Stimulated activated CD8-positive, alpha-beta memory T cell treated with anti-CD3 and anti-CD28 coated beads, Interleukin-7, amount 100 ng/mL, for 1 hour (primary cell): ENCODE data around the gene CPNE4.
"Not testable (repeated sequence)": the region's sequence is repeated elsewhere in the genome, so short reads cannot be mapped to it uniquely, and the experiment has no call there.

ENCODE experiments used
- DNase-seq, 2 donors: peaks; one replicate each; pipeline ENCODE4 v3.0.0-alpha.2; 2020; ENCODE audit warnings: low read depth in 2 of 2

CPNE4 gene

GRCh38 chr3:131960324-131960723, 74.5 kb downstream of the CPNE4 start:
- no peak for DNase-seq

- no peak for DNase-seq
These were observed 76.8 kb downstream of the CPNE4 start for GRCh38 chr3:131957980-131958379.

GRCh38 chr3:131957511-131957910, 77.3 kb downstream of the CPNE4 start:
- no peak for DNase-seq

- DNase-seq: no peak
These were observed 86.0 kb downstream of the CPNE4 start for GRCh38 chr3:131948806-131949205.

- no peak for DNase-seq
These were observed 90.1 kb downstream of the CPNE4 start for GRCh38 chr3:131944676-131945075.

- DNase-seq: no peak
These were observed 101.1 kb downstream of the CPNE4 start for GRCh38 chr3:131933665-131934064.

- no peak for DNase-seq
These were observed 106.2 kb downstream of the CPNE4 start for GRCh38 chr3:131928593-131928992.

- DNase-seq: no peak
These were observed 109.2 kb downstream of the CPNE4 start for GRCh38 chr3:131925571-131925970.

- no peak for DNase-seq
These were observed 112.5 kb downstream of the CPNE4 start for GRCh38 chr3:131922356-131922755.

GRCh38 chr3:131917006-131917405, 117.8 kb downstream of the CPNE4 start:
- DNase-seq: no peak

GRCh38 chr3:131914090-131914691, 120.6 kb downstream of the CPNE4 start:
- DNase-seq: no peak

GRCh38 chr3:131912255-131912654, 122.6 kb downstream of the CPNE4 start:
- DNase-seq: no peak

- DNase-seq: no peak
These were observed 127.0 kb downstream of the CPNE4 start for GRCh38 chr3:131907796-131908195.

GRCh38 chr3:131903988-131904415, 130.8 kb downstream of the CPNE4 start:
- DNase-seq: no peak

- no peak for DNase-seq
These were observed 133.1 kb downstream of the CPNE4 start for GRCh38 chr3:131901686-131902085.

GRCh38 chr3:131900891-131901290, 133.9 kb downstream of the CPNE4 start:
- DNase-seq: no peak

GRCh38 chr3:131899021-131899420, 135.8 kb downstream of the CPNE4 start:
- DNase-seq: no peak

- DNase-seq: no peak
These were observed 136.5 kb downstream of the CPNE4 start for GRCh38 chr3:131898346-131898745.

- no peak for DNase-seq
These were observed 138.5 kb downstream of the CPNE4 start for GRCh38 chr3:131896285-131896684.

GRCh38 chr3:131895766-131896165, 139.0 kb downstream of the CPNE4 start:
- DNase-seq: no peak

GRCh38 chr3:131892331-131892730, 142.5 kb downstream of the CPNE4 start:
- no peak for DNase-seq

GRCh38 chr3:131885871-131886270, 148.9 kb downstream of the CPNE4 start:
- not testable (repeated sequence) for DNase-seq

GRCh38 chr3:131883711-131884407, 151.0 kb downstream of the CPNE4 start:
- DNase-seq: no peak

- DNase-seq: no peak
These were observed 151.7 kb downstream of the CPNE4 start for GRCh38 chr3:131883086-131883485.
